Ishikawa (cell line): ENCODE data around the gene PRDM16.

ENCODE experiments used
- CEBPB ChIP-seq: IDR thresholded peaks from 2 replicates; pipeline ENCODE4 v1.6.1; 2012
- CREB1 ChIP-seq: IDR thresholded peaks from 2 replicates; pipeline ENCODE4 v1.6.1; 2012; ENCODE audit warnings: low read depth
- EGR1 ChIP-seq: IDR thresholded peaks from 2 replicates; pipeline ENCODE4 v1.6.1; 2012
- EP300 ChIP-seq: IDR thresholded peaks from 2 replicates; pipeline ENCODE4 v1.6.1; 2012; ENCODE audit warnings: borderline replicate concordance
- FOXM1 ChIP-seq: IDR thresholded peaks from 2 replicates; pipeline ENCODE4 v1.6.1; 2012; ENCODE audit warnings: low read depth, borderline replicate concordance
- NFIC ChIP-seq: IDR thresholded peaks from 2 replicates; pipeline ENCODE4 v1.6.1; 2012
- RAD21 ChIP-seq: IDR thresholded peaks from 2 replicates; pipeline ENCODE4 v1.6.1; 2012; ENCODE audit warnings: low read depth
- TAF1 ChIP-seq: IDR thresholded peaks from 2 replicates; pipeline ENCODE4 v1.6.1; 2012; ENCODE audit warnings: low read depth, mild to moderate bottlenecking
- TCF12 ChIP-seq: IDR thresholded peaks from 2 replicates; pipeline ENCODE4 v1.6.1; 2012; ENCODE audit warnings: low read depth
- TEAD4 ChIP-seq: IDR thresholded peaks from 2 replicates; pipeline ENCODE4 v1.6.1; 2012
- YY1 ChIP-seq: IDR thresholded peaks from 2 replicates; pipeline ENCODE4 v1.6.1; 2012; ENCODE audit warnings: low read depth
- ZBTB7A ChIP-seq: IDR thresholded peaks from 2 replicates; pipeline ENCODE4 v1.6.1; 2012; ENCODE audit warnings: low read depth
- TF ChIP-seq, protein P1 (sequence below): IDR thresholded peaks from 2 replicates; pipeline ENCODE4 v1.6.1; 2012
- TF ChIP-seq, protein P2 (sequence below): IDR thresholded peaks from 2 replicates; pipeline ENCODE4 v1.6.1; 2012; ENCODE audit warnings: low read depth, mild to moderate bottlenecking
- TF ChIP-seq, protein P3 (sequence below): IDR thresholded peaks from 2 replicates; pipeline ENCODE4 v1.6.1; 2012

PRDM16 gene

DNA sequence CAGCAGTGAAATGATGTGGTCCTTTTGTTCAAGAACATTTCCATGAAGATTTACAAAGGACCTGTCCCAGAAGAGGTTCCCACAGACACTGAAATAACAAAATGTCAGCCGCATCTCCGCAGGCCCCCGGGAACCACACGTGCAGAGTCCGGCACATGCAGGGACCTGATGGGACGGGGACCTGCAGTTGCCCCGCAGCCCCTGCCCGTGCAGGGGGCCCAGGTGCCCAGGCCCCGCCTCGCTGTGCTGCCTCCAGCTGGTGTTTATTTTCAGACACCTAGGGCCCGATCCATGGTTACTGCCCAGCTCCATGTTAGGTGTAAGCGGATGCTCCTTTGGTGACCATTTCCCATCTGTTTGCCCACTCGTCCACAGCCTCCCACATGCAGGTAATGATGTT, 236.2 kb downstream of the PRDM16 start:
- TF ChIP-seq EP300 (no peak), TAF1 (no peak), NFIC (no peak), CREB1 (no peak), EGR1 (no peak), CEBPB (no peak), YY1 (no peak), ZBTB7A (no peak), FOXM1 (no peak), RAD21 (no peak), TEAD4 (no peak)
- TF ChIP-seq, protein P1, sequence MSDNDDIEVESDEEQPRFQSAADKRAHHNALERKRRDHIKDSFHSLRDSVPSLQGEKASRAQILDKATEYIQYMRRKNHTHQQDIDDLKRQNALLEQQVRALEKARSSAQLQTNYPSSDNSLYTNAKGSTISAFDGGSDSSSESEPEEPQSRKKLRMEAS, result no peak
- TF ChIP-seq, protein P2, sequence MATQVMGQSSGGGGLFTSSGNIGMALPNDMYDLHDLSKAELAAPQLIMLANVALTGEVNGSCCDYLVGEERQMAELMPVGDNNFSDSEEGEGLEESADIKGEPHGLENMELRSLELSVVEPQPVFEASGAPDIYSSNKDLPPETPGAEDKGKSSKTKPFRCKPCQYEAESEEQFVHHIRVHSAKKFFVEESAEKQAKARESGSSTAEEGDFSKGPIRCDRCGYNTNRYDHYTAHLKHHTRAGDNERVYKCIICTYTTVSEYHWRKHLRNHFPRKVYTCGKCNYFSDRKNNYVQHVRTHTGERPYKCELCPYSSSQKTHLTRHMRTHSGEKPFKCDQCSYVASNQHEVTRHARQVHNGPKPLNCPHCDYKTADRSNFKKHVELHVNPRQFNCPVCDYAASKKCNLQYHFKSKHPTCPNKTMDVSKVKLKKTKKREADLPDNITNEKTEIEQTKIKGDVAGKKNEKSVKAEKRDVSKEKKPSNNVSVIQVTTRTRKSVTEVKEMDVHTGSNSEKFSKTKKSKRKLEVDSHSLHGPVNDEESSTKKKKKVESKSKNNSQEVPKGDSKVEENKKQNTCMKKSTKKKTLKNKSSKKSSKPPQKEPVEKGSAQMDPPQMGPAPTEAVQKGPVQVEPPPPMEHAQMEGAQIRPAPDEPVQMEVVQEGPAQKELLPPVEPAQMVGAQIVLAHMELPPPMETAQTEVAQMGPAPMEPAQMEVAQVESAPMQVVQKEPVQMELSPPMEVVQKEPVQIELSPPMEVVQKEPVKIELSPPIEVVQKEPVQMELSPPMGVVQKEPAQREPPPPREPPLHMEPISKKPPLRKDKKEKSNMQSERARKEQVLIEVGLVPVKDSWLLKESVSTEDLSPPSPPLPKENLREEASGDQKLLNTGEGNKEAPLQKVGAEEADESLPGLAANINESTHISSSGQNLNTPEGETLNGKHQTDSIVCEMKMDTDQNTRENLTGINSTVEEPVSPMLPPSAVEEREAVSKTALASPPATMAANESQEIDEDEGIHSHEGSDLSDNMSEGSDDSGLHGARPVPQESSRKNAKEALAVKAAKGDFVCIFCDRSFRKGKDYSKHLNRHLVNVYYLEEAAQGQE, result no peak
- TF ChIP-seq, protein P3, sequence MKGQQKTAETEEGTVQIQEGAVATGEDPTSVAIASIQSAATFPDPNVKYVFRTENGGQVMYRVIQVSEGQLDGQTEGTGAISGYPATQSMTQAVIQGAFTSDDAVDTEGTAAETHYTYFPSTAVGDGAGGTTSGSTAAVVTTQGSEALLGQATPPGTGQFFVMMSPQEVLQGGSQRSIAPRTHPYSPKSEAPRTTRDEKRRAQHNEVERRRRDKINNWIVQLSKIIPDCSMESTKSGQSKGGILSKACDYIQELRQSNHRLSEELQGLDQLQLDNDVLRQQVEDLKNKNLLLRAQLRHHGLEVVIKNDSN, result no peak

DNA sequence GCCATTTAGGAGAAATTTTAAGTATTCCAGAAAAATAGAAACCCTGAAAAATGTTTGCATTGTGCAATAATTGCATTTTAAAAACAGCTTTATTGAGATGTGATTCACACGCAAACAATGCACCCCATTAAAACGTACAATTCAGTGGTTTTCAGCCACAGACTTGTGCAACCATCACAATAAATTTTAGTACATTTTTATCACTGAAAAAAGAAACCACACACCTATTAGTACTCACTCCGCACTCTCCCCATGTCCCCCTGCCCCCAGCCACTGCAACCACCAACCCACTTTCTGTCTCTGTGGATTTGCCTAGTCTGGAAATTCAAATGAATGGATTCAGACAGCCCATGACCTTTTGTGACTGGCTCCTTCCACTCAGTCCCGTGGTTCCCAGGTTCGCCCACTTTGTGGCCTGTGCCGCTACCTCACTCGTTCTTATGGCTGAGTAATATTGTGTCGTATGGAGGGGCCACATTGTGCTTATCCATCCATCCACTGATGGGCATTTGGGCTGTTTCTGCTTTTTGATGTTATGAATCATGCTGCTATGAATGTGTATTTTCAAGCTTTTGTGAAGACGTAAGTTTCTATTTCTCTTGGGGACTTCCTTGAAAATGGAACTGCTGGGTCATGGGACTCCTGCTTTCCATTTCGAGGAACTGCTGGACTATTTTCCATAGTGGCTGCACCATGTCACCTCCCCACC, 237.7 kb downstream of the PRDM16 start:
- TF ChIP-seq EGR1, result no peak
- no peak for TF ChIP-seq TAF1
- TF ChIP-seq ZBTB7A, result no peak
- TF ChIP-seq NFIC, result no peak
- no peak for TF ChIP-seq TCF12
- TF ChIP-seq RAD21, result no peak
- TF ChIP-seq, protein P1, result no peak
- TF ChIP-seq YY1, result no peak
- no peak for TF ChIP-seq TEAD4
- TF ChIP-seq, protein P2, result no peak
- no peak for TF ChIP-seq CEBPB
- no peak for TF ChIP-seq EP300
- TF ChIP-seq, protein P3, result no peak
- no peak for TF ChIP-seq FOXM1
- TF ChIP-seq CREB1, result no peak

GRCh38 chr1:3307359-3307758, 238.4 kb downstream of the PRDM16 start:
- TF ChIP-seq CEBPB (no peak), NFIC (no peak), ZBTB7A (no peak)

- TF ChIP-seq FOXM1 (no peak), CREB1 (no peak), TAF1 (no peak), ZBTB7A (no peak), EP300 (no peak), RAD21 (no peak), EGR1 (no peak), TEAD4 (no peak), TCF12 (no peak)
- TF ChIP-seq, protein P2, result no peak
- TF ChIP-seq, protein P1, result no peak
- TF ChIP-seq, protein P3, result no peak
These were observed 239.1 kb downstream of the PRDM16 start for GRCh38 chr1:3308053-3308452.
